Measurements from ENCODE around the gene FSTL5. TPM values are rescaled to one million over a fixed set of nuclear protein-coding genes. Genes with fewer than 3 reads are reported as not detected.

Gene FSTL5
- total and polyA plus RNA-seq, 4 donors: 0.01 to 0.08 TPM; not detected in 2

DNA sequence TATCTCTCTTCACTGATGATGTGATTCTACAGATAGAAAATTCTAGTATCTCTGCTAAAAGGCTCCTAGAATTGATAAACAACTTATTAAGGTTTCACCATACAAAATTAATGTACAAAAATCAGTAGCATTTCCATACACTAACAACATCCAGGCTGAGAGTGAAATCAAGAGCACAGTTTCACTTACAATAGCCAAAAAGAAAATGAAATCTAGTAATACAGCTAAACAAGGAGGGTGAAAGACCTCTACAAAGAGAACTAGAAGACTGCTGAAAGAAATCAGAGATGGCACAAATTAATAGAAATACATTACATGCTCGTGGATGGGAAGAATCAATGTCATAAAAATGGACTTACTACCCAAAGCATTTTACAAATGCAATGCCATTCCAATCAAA is 751.9 kb downstream of the FSTL5 start:
- no peaks in the 10 kb centered on the region for H3K36me3 ChIP-seq (ENCODE audit: control insufficient read depth in 4 of 4, insufficient read depth in 3 of 4, low read depth in 1 of 4, low read length in 3 of 4)

DNA sequence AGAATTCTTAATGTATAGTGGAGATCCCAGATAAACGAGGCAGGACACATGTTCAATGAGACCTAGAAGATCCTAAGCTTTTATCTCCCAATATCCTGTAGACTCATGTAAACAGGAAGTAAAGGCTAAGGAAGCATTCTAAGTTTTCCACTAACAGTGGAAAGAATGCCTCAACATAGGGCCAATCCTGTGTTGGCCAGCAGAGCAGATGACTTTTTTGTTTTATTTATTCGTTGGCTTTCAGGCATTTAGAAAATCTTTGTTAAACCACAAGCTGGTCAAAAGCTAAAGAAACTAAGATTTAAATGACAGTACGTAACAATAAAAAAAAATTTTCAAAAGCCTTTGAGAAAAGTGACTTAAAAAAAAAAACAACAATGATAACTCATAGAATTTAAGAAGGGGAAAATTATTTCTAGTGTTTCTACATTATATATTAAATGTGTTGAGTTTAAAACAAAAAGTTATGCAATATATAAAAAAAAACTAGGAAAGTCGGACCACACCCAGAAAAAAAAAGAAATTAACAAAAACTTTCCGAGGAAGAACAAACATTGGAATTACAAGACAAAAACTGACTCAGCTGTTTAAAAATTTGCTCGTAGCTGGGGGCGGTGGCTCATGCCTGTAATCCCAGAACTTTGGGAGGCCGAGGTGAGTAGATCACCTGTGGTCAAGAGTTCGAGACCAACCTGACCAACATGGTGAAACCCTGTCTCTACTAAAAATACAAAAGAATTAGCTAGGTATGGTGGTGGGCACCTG is 759.3 kb downstream of the FSTL5 start:
- 72% methylated on average over 9 of the region's 9 CpGs for WGBS
- TF ChIP-seq NR2F2 (IDR thresholded peaks at IDR 0.05) (no peak), HNF4A (conservative IDR thresholded peaks at IDR 0.05) (no peak), RXRA (IDR thresholded peaks at IDR 0.05) (no peak), JUND (IDR thresholded peaks at IDR 0.05) (no peak), EGR1 (IDR thresholded peaks at IDR 0.05; ENCODE audit: low read depth in 2 of 2) (no peak), YY1 (IDR thresholded peaks at IDR 0.05) (no peak)
- TF ChIP-seq, protein P1, sequence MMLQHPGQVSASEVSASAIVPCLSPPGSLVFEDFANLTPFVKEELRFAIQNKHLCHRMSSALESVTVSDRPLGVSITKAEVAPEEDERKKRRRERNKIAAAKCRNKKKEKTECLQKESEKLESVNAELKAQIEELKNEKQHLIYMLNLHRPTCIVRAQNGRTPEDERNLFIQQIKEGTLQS (IDR thresholded peaks at IDR 0.05): no peak
- TF ChIP-seq, protein P2, sequence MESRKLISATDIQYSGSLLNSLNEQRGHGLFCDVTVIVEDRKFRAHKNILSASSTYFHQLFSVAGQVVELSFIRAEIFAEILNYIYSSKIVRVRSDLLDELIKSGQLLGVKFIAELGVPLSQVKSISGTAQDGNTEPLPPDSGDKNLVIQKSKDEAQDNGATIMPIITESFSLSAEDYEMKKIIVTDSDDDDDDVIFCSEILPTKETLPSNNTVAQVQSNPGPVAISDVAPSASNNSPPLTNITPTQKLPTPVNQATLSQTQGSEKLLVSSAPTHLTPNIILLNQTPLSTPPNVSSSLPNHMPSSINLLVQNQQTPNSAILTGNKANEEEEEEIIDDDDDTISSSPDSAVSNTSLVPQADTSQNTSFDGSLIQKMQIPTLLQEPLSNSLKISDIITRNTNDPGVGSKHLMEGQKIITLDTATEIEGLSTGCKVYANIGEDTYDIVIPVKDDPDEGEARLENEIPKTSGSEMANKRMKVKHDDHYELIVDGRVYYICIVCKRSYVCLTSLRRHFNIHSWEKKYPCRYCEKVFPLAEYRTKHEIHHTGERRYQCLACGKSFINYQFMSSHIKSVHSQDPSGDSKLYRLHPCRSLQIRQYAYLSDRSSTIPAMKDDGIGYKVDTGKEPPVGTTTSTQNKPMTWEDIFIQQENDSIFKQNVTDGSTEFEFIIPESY (IDR thresholded peaks at IDR 0.05): no peak
- TF ChIP-seq, protein P3, sequence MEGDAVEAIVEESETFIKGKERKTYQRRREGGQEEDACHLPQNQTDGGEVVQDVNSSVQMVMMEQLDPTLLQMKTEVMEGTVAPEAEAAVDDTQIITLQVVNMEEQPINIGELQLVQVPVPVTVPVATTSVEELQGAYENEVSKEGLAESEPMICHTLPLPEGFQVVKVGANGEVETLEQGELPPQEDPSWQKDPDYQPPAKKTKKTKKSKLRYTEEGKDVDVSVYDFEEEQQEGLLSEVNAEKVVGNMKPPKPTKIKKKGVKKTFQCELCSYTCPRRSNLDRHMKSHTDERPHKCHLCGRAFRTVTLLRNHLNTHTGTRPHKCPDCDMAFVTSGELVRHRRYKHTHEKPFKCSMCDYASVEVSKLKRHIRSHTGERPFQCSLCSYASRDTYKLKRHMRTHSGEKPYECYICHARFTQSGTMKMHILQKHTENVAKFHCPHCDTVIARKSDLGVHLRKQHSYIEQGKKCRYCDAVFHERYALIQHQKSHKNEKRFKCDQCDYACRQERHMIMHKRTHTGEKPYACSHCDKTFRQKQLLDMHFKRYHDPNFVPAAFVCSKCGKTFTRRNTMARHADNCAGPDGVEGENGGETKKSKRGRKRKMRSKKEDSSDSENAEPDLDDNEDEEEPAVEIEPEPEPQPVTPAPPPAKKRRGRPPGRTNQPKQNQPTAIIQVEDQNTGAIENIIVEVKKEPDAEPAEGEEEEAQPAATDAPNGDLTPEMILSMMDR (IDR thresholded peaks at IDR 0.05; ENCODE audit: low read depth, low read length, missing input control): no peak
- Histone ChIP-seq H3K4me3 (ENCODE audit: low read depth in 1 of 3, low read length in 3 of 3) (no peak overlapping the region), H3K4me1 (ENCODE audit: control insufficient read depth in 4 of 4, insufficient read depth in 4 of 4, low read length in 3 of 4) (no peaks in the 10 kb centered on the region), H3K9ac (ENCODE audit: low read depth in 1 of 2, low read length in 2 of 2) (no peak overlapping the region), H3K9me3 (ENCODE audit: control insufficient read depth in 4 of 4, low read length in 3 of 4) (peaks cover 0 to 4% (median 0%) of the 10 kb centered on the region in 4 donors), H3K27ac (ENCODE audit: low read depth in 1 of 2, low read length in 2 of 2) (no peak overlapping the region), H3K27me3 (ENCODE audit: control insufficient read depth in 4 of 4, insufficient read depth in 4 of 4, low read length in 3 of 4) (peaks cover 0 to 4% (median 0%) of the 10 kb centered on the region in 4 donors), H3K36me3 (ENCODE audit: control insufficient read depth in 4 of 4, insufficient read depth in 3 of 4, low read depth in 1 of 4, low read length in 3 of 4) (no peaks in the 10 kb centered on the region)
- no peak for DNase-seq (ENCODE audit: low spot score)

More for the DNA sequence above, 751.9 kb downstream of the FSTL5 start:
- Histone ChIP-seq H3K4me1 (ENCODE audit: control insufficient read depth in 4 of 4, insufficient read depth in 4 of 4, low read length in 3 of 4) (no peaks in the 10 kb centered on the region), H3K4me3 (ENCODE audit: low read depth in 1 of 3, low read length in 3 of 3) (no peak overlapping the region), H3K9ac (ENCODE audit: low read depth in 1 of 2, low read length in 2 of 2) (no peak overlapping the region), H3K27me3 (ENCODE audit: control insufficient read depth in 4 of 4, insufficient read depth in 4 of 4, low read length in 3 of 4) (no peaks in the 10 kb centered on the region), H3K27ac (ENCODE audit: low read depth in 1 of 2, low read length in 2 of 2) (no peak overlapping the region), H3K9me3 (ENCODE audit: control insufficient read depth in 4 of 4, low read length in 3 of 4) (peaks cover 0 to 4% (median 0%) of the 10 kb centered on the region in 4 donors)
- WGBS: 63% methylated on average over 1 of the region's 1 CpG
- no peak for TF ChIP-seq TAF1 (conservative IDR thresholded peaks at IDR 0.05)
- no peak for TF ChIP-seq HNF4A (conservative IDR thresholded peaks at IDR 0.05)
- no peak for TF ChIP-seq NR2F2 (IDR thresholded peaks at IDR 0.05)
- TF ChIP-seq SP1 (IDR thresholded peaks at IDR 0.05): no peak
- no peak for TF ChIP-seq YY1 (IDR thresholded peaks at IDR 0.05)
- no peak for TF ChIP-seq FOXA2 (IDR thresholded peaks at IDR 0.05)
- TF ChIP-seq, protein P3 (IDR thresholded peaks at IDR 0.05; ENCODE audit: low read depth, low read length, missing input control): no peak
- no peak for DNase-seq (ENCODE audit: low spot score)
